SK-N-SH (cell line): ENCODE measurements around the gene CFAP126. TPM values are rescaled to one million over a fixed set of nuclear protein-coding genes. Genes with fewer than 3 reads are reported as not detected.

ENCODE experiments used
- CTCF ChIA-PET: fragments of 300-600, 350-600 bp; formaldehyde crosslinking; extraction: SDS; loops from one replicate; lab custom pipeline; 2021; lab: Yijun Ruan, JAX
- POLR2A ChIA-PET: fragments of 350-600 bp; sonication (Branson Sonifier 250); formaldehyde crosslinking; extraction: SDS; loops from one replicate; lab custom pipeline; 2020; ENCODE audit warnings: antibody characterized with exemption, inconsistent platforms; lab: Yijun Ruan, JAX
- DNase-seq: peaks from one replicate; pipeline ENCODE4 v3.0.0; 2012
- H2AFZ ChIP-seq: fragments of 200-600 bp; sonication (generic); 2 replicates; pipeline ENCODE4 v1.8.1; 2016; ENCODE audit warnings: antibody characterized with exemption, mild to moderate bottlenecking, low read depth
- H3F3A ChIP-seq: fragments of 200-600 bp; sonication (generic); replicated peaks from 2 replicates; pipeline ENCODE3; 2016; ENCODE audit warnings: antibody characterized with exemption, mild to moderate bottlenecking; ENCODE audit not compliant: insufficient read depth
- H3K27ac ChIP-seq, 2 experiments: fragments of 200-500 bp in 1 of 2; fragments of 200-600 bp in 1 of 2; sonication (Bioruptor generic) in 1 of 2; sonication (generic), shearing (Covaris generic) in 1 of 2; 2 replicates each; pipeline versions ENCODE4 v1.5.1 to v1.6.1; 2014 to 2016; ENCODE audit warnings: low read depth in 2 of 2, inconsistent platforms in 1 of 2, low read length in 1 of 2, mild to moderate bottlenecking in 1 of 2, mixed read lengths in 1 of 2
- H3K27me3 ChIP-seq: fragments of 200-600 bp; sonication (generic), shearing (Covaris generic); 2 replicates; pipeline ENCODE4 v1.6.1; 2016; ENCODE audit warnings: mixed run types; ENCODE audit not compliant: insufficient read depth
- H3K36me3 ChIP-seq, 2 experiments: fragments of 200-500 bp in 1 of 2; fragments of 200-600 bp in 1 of 2; sonication (Bioruptor generic) in 1 of 2; sonication (generic) in 1 of 2; replicated peaks in 1 of 2; 2 replicates each; pipeline versions ENCODE3 to v1.5.1; 2014 to 2016; ENCODE audit warnings: low read length in 1 of 2, mild to moderate bottlenecking in 1 of 2; ENCODE audit not compliant: insufficient read depth in 2 of 2, control insufficient read depth in 1 of 2
- H3K4me1 ChIP-seq, 2 experiments: fragments of 200-500 bp in 1 of 2; fragments of 200-600 bp in 1 of 2; sonication (Bioruptor generic) in 1 of 2; sonication (generic), shearing (Covaris generic) in 1 of 2; 2 replicates each; pipeline versions ENCODE4 v1.5.1 to v1.6.1; 2014 to 2016; ENCODE audit warnings: low read depth in 1 of 2, low read length in 1 of 2, mixed run types in 1 of 2; ENCODE audit not compliant: insufficient read depth in 2 of 2, control insufficient read depth in 1 of 2
- H3K4me2 ChIP-seq: fragments of 200-600 bp; sonication (generic), shearing (Covaris generic); 2 replicates; pipeline ENCODE4 v1.6.1; 2017; ENCODE audit warnings: mixed run types
- H3K4me3 ChIP-seq, 2 experiments: fragments of 200-500 bp in 1 of 2; fragments of 200-600 bp in 1 of 2; sonication (Bioruptor generic) in 1 of 2; sonication (generic), shearing (Covaris generic) in 1 of 2; 2 replicates each; pipeline versions ENCODE4 v1.5.1 to v1.8.1; 2014 to 2016; ENCODE audit warnings: low read depth in 2 of 2, inconsistent platforms in 1 of 2, low read length in 1 of 2, mild to moderate bottlenecking in 1 of 2, mixed read lengths in 1 of 2, moderate library complexity in 1 of 2
- H3K79me2 ChIP-seq: fragments of 200-600 bp; sonication (generic); 2 replicates; pipeline ENCODE4 v1.8.1; 2017; ENCODE audit warnings: mild to moderate bottlenecking; ENCODE audit not compliant: insufficient read depth
- H3K9ac ChIP-seq: fragments of 200-600 bp; sonication (generic); 2 replicates; pipeline ENCODE4 v1.6.1; 2017; ENCODE audit warnings: mixed run types
- H3K9me2 ChIP-seq: fragments of 200-600 bp; sonication (generic); 2 replicates; pipeline ENCODE4 v1.6.1; 2017; ENCODE audit warnings: mixed run types
- H3K9me3 ChIP-seq: fragments of 200-600 bp; sonication (generic); 2 replicates; pipeline ENCODE4 v1.6.1; 2017; ENCODE audit warnings: mixed run types, mild to moderate bottlenecking, moderate library complexity
- H4K20me1 ChIP-seq: fragments of 200-600 bp; sonication (generic); 2 replicates; pipeline ENCODE4 v1.6.1; 2017; ENCODE audit warnings: mild to moderate bottlenecking, mixed run types; ENCODE audit not compliant: insufficient read depth
- ELF1 ChIP-seq: IDR thresholded peaks from 2 replicates; pipeline ENCODE4 v1.4.0; 2012
- FOXJ3 ChIP-seq: sonication (generic); formaldehyde crosslinking; IDR thresholded peaks from 2 replicates; pipeline ENCODE4 v1.5.1; 2020; ENCODE audit warnings: mild to moderate bottlenecking, missing genetic modification reagents
- FOXM1 ChIP-seq: IDR thresholded peaks from 2 replicates; pipeline ENCODE4 v1.4.0; 2012; ENCODE audit warnings: low read depth, mild to moderate bottlenecking
- JUND ChIP-seq: IDR thresholded peaks from 2 replicates; pipeline ENCODE4 v1.4.0; 2012
- MEF2A ChIP-seq: IDR thresholded peaks from 2 replicates; pipeline ENCODE4 v1.4.0; 2012; ENCODE audit warnings: low read depth, borderline replicate concordance
- MXI1 ChIP-seq: IDR thresholded peaks from 2 replicates; pipeline ENCODE4 v1.6.1; 2012; ENCODE audit warnings: mild to moderate bottlenecking, low read depth, low read length, improper control_type of control experiment
- NFIC ChIP-seq: IDR thresholded peaks from 2 replicates; pipeline ENCODE4 v1.4.0; 2012; ENCODE audit warnings: borderline replicate concordance
- RAD21 ChIP-seq: IDR thresholded peaks from 2 replicates; pipeline ENCODE4 v1.6.1; 2012; ENCODE audit warnings: mild to moderate bottlenecking, low read length
- SIN3A ChIP-seq: IDR thresholded peaks from 2 replicates; pipeline ENCODE4 v1.6.1; 2012; ENCODE audit warnings: low read depth, mild to moderate bottlenecking, low read length, moderate library complexity, borderline replicate concordance
- SMC3 ChIP-seq: IDR thresholded peaks from 2 replicates; pipeline ENCODE4 v1.6.1; 2012; ENCODE audit warnings: low read depth, low read length, improper control_type of control experiment
- TEAD4 ChIP-seq: IDR thresholded peaks from 2 replicates; pipeline ENCODE4 v1.4.0; 2012; ENCODE audit warnings: mild to moderate bottlenecking, borderline replicate concordance; ENCODE audit not compliant: insufficient read depth
- YY1 ChIP-seq: IDR thresholded peaks from 2 replicates; pipeline ENCODE4 v1.4.0; 2012; ENCODE audit warnings: low read depth, mild to moderate bottlenecking
- polyA plus RNA-seq, 3 experiments: library from polyadenylated mRNA; depleted of rRNA; stranded (reverse); fragments of >200 nt; gene quantifications; 2 replicates each; pipeline ENCODE4 v1.2.3, GENCODE V29; 2012
- TF ChIP-seq, protein P1 (sequence below): IDR thresholded peaks from 2 replicates; pipeline ENCODE4 v1.6.1; 2012; ENCODE audit warnings: mild to moderate bottlenecking, low read depth, low read length, moderate library complexity
- TF ChIP-seq, protein P2 (sequence below): IDR thresholded peaks from 2 replicates; pipeline ENCODE4 v1.4.0; 2012; ENCODE audit warnings: low read depth, borderline replicate concordance
- TF ChIP-seq, protein P3 (sequence below): fragments of 150-350 bp; IDR thresholded peaks from 2 replicates; pipeline ENCODE4 v1.6.1; 2017; ENCODE audit warnings: antibody characterized with exemption, low read length, low read depth, borderline replicate concordance
- TF ChIP-seq, protein P4 (sequence below): IDR thresholded peaks from 2 replicates; pipeline ENCODE4 v1.4.0; 2012; ENCODE audit warnings: low read depth, borderline replicate concordance
- TF ChIP-seq, protein P5 (sequence below): fragments of 150-350 bp; IDR thresholded peaks from 2 replicates; pipeline ENCODE4 v1.6.1; 2016; ENCODE audit warnings: mild to moderate bottlenecking, low read depth, low read length

The CFAP126 gene
- polyA plus RNA-seq, 1 of the 3 experiments (the other 2 are of a cell fraction), result not detected

DNA sequence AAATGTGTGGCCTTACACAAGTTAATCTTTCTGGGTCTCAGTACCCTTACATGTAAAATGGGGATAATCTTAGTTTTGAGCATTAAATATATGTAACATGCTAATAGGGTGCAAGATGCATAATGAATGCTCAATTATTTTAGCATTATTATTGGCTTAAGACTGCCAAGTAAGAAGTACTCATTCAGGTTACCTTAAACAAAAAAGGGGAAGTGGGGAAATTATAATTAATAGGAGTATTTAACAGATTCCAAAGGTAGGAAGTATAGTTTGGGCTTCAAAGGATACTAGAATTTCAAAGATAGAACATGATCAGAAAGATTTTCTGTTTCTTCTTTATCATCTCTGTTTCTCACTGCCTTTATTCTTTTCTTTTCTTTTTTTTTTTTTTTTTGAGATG, 5.8 kb upstream of the CFAP126 start:
- no peak overlapping the region for H2AFZ ChIP-seq
- no peak overlapping the region for H3K4me3 ChIP-seq
- no peak overlapping the region for H3K4me2 ChIP-seq
- H3K36me3 ChIP-seq, result no peaks in the 10 kb centered on the region
- no peaks in the 10 kb centered on the region for H3K27me3 ChIP-seq
- CTCF ChIA-PET, result interaction anchor here (1.4 to 3.1 kb wide), 6 partner anchors 9 to 165 kb away, joined by 3 to 20 read pairs (median 6); no protein-coding TSS in a partner anchor
- H3F3A ChIP-seq, result peaks cover 5% of the 10 kb centered on the region
- TF ChIP-seq TEAD4 (no peak), FOXM1 (no peak), SMC3 (no peak), SIN3A (no peak), YY1 (no peak), FOXJ3 (no peak), NFIC (no peak), ELF1 (no peak), JUND (no peak), RAD21 (no peak), MXI1 (no peak), MEF2A (no peak)
- TF ChIP-seq, protein P1, sequence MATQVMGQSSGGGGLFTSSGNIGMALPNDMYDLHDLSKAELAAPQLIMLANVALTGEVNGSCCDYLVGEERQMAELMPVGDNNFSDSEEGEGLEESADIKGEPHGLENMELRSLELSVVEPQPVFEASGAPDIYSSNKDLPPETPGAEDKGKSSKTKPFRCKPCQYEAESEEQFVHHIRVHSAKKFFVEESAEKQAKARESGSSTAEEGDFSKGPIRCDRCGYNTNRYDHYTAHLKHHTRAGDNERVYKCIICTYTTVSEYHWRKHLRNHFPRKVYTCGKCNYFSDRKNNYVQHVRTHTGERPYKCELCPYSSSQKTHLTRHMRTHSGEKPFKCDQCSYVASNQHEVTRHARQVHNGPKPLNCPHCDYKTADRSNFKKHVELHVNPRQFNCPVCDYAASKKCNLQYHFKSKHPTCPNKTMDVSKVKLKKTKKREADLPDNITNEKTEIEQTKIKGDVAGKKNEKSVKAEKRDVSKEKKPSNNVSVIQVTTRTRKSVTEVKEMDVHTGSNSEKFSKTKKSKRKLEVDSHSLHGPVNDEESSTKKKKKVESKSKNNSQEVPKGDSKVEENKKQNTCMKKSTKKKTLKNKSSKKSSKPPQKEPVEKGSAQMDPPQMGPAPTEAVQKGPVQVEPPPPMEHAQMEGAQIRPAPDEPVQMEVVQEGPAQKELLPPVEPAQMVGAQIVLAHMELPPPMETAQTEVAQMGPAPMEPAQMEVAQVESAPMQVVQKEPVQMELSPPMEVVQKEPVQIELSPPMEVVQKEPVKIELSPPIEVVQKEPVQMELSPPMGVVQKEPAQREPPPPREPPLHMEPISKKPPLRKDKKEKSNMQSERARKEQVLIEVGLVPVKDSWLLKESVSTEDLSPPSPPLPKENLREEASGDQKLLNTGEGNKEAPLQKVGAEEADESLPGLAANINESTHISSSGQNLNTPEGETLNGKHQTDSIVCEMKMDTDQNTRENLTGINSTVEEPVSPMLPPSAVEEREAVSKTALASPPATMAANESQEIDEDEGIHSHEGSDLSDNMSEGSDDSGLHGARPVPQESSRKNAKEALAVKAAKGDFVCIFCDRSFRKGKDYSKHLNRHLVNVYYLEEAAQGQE, result no peak
- TF ChIP-seq, protein P2, sequence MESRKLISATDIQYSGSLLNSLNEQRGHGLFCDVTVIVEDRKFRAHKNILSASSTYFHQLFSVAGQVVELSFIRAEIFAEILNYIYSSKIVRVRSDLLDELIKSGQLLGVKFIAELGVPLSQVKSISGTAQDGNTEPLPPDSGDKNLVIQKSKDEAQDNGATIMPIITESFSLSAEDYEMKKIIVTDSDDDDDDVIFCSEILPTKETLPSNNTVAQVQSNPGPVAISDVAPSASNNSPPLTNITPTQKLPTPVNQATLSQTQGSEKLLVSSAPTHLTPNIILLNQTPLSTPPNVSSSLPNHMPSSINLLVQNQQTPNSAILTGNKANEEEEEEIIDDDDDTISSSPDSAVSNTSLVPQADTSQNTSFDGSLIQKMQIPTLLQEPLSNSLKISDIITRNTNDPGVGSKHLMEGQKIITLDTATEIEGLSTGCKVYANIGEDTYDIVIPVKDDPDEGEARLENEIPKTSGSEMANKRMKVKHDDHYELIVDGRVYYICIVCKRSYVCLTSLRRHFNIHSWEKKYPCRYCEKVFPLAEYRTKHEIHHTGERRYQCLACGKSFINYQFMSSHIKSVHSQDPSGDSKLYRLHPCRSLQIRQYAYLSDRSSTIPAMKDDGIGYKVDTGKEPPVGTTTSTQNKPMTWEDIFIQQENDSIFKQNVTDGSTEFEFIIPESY, result no peak
- TF ChIP-seq, protein P3, sequence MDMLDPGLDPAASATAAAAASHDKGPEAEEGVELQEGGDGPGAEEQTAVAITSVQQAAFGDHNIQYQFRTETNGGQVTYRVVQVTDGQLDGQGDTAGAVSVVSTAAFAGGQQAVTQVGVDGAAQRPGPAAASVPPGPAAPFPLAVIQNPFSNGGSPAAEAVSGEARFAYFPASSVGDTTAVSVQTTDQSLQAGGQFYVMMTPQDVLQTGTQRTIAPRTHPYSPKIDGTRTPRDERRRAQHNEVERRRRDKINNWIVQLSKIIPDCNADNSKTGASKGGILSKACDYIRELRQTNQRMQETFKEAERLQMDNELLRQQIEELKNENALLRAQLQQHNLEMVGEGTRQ, result no peak
- TF ChIP-seq, protein P4, sequence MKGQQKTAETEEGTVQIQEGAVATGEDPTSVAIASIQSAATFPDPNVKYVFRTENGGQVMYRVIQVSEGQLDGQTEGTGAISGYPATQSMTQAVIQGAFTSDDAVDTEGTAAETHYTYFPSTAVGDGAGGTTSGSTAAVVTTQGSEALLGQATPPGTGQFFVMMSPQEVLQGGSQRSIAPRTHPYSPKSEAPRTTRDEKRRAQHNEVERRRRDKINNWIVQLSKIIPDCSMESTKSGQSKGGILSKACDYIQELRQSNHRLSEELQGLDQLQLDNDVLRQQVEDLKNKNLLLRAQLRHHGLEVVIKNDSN, result no peak
- TF ChIP-seq, protein P5, sequence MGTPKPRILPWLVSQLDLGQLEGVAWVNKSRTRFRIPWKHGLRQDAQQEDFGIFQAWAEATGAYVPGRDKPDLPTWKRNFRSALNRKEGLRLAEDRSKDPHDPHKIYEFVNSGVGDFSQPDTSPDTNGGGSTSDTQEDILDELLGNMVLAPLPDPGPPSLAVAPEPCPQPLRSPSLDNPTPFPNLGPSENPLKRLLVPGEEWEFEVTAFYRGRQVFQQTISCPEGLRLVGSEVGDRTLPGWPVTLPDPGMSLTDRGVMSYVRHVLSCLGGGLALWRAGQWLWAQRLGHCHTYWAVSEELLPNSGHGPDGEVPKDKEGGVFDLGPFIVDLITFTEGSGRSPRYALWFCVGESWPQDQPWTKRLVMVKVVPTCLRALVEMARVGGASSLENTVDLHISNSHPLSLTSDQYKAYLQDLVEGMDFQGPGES, result no peak
- POLR2A ChIA-PET, result no interaction called here
- no peaks in the 10 kb centered on the region for H3K79me2 ChIP-seq
- no peaks in the 10 kb centered on the region for H4K20me1 ChIP-seq
- no peaks in the 10 kb centered on the region for H3K4me1 ChIP-seq
- H3K27ac ChIP-seq, result no peak overlapping the region
- no peak overlapping the region for H3K9ac ChIP-seq
- no peaks in the 10 kb centered on the region for H3K9me2 ChIP-seq
- no peaks in the 10 kb centered on the region for H3K9me3 ChIP-seq
- no peak for DNase-seq
